ENCODE results near the gene GRB2.

- no peak for TF ChIP-seq POLR2A (IDR thresholded peaks at IDR 0.05)
- TF ChIP-seq EP300 (IDR thresholded peaks at IDR 0.05) = no peak
Measured at GRCh38 chr17:75402026-75402425, 3.5 kb downstream of the GRB2 start.

Measured in upper lobe of left lung (tissue), 4 donors.